ENCODE measurements around the gene HYKK. TPM values are rescaled to one million over a fixed set of nuclear protein-coding genes. Genes with fewer than 3 reads are reported as not detected.

Gene HYKK
- polyA plus RNA-seq, 1 of the 3 experiments (the other 2 are of a cell fraction), result 2.2 TPM

DNA sequence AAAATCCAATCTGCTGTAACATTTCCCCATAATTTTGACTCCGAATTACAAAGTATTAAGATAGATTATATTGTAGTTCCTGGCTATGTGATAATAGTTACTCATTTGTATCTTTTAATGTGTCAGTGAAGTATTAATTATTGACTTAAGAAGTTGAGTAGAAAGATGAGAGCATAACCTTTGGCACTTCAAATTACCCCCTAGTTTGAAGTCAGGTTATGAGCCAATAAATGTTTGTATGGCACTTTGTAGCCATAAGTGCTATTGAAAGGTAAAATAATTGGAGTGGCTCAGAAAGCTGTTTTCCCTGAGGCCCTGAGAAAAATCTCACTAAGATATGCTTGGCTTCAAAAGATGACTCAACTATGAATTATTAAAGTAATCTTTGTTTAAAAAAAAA is 38.3 kb upstream of the HYKK start:
- WGBS (ENCODE audit: low lambda C conversion rate), result 68% methylated on average over 1 of the region's 1 CpG
- Histone ChIP-seq H3K9me2 (no peaks in the 10 kb centered on the region), H3K9me3 (no peaks in the 10 kb centered on the region), H3K27ac (ENCODE audit: low read depth in 2 of 2, low read length in 1 of 2) (no peak overlapping the region), H2AFZ (ENCODE audit: low read depth) (no peak overlapping the region), H3K27me3 (ENCODE audit: insufficient read depth) (no peaks in the 10 kb centered on the region), H4K20me1 (ENCODE audit: insufficient read depth) (0 out of 2 replicates have a peak, but pooled peaks cover 13% of the 10 kb centered on the region), H3K4me1 (ENCODE audit: control insufficient read depth in 1 of 2, insufficient read depth in 2 of 2, low read depth in 1 of 2, low read length in 1 of 2) (peaks cover 0 to 5% of the 10 kb centered on the region in 2 experiments; a peak in 3 of 4 replicates), H3K9ac (no peak overlapping the region), H3K4me2 (no peak overlapping the region), H3K36me3 (replicated peaks in 1 of 2; ENCODE audit: control insufficient read depth in 1 of 2, insufficient read depth in 2 of 2, low read length in 1 of 2) (peaks cover 81 to 83% of the 10 kb centered on the region in 2 experiments), H3K79me2 (ENCODE audit: insufficient read depth) (peaks cover 38% of the 10 kb centered on the region), H3K4me3 (ENCODE audit: low read depth in 2 of 2, low read length in 1 of 2) (no peak overlapping the region), H3F3A (replicated peaks; ENCODE audit: insufficient read depth) (peaks cover 28% of the 10 kb centered on the region)
- DNase-seq, result no peak
- POLR2A ChIA-PET, result no interaction called here
- CTCF ChIA-PET, result no interaction called here
- TF ChIP-seq, protein P1, sequence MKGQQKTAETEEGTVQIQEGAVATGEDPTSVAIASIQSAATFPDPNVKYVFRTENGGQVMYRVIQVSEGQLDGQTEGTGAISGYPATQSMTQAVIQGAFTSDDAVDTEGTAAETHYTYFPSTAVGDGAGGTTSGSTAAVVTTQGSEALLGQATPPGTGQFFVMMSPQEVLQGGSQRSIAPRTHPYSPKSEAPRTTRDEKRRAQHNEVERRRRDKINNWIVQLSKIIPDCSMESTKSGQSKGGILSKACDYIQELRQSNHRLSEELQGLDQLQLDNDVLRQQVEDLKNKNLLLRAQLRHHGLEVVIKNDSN (IDR thresholded peaks at IDR 0.05; ENCODE audit: borderline replicate concordance, low read depth), result no peak
- TF ChIP-seq CHD2 (IDR thresholded peaks at IDR 0.05; ENCODE audit: low read length, partially characterized antibody), result no peak
- no peak for TF ChIP-seq SIN3A (IDR thresholded peaks at IDR 0.05; ENCODE audit: borderline replicate concordance, low read depth, low read length)
- TF ChIP-seq, protein P2, sequence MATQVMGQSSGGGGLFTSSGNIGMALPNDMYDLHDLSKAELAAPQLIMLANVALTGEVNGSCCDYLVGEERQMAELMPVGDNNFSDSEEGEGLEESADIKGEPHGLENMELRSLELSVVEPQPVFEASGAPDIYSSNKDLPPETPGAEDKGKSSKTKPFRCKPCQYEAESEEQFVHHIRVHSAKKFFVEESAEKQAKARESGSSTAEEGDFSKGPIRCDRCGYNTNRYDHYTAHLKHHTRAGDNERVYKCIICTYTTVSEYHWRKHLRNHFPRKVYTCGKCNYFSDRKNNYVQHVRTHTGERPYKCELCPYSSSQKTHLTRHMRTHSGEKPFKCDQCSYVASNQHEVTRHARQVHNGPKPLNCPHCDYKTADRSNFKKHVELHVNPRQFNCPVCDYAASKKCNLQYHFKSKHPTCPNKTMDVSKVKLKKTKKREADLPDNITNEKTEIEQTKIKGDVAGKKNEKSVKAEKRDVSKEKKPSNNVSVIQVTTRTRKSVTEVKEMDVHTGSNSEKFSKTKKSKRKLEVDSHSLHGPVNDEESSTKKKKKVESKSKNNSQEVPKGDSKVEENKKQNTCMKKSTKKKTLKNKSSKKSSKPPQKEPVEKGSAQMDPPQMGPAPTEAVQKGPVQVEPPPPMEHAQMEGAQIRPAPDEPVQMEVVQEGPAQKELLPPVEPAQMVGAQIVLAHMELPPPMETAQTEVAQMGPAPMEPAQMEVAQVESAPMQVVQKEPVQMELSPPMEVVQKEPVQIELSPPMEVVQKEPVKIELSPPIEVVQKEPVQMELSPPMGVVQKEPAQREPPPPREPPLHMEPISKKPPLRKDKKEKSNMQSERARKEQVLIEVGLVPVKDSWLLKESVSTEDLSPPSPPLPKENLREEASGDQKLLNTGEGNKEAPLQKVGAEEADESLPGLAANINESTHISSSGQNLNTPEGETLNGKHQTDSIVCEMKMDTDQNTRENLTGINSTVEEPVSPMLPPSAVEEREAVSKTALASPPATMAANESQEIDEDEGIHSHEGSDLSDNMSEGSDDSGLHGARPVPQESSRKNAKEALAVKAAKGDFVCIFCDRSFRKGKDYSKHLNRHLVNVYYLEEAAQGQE (IDR thresholded peaks at IDR 0.05; ENCODE audit: low read depth, low read length), result no peak
- no peak for TF ChIP-seq NFIC (IDR thresholded peaks at IDR 0.05; ENCODE audit: borderline replicate concordance)
- no peak for TF ChIP-seq ELF1 (IDR thresholded peaks at IDR 0.05)
- TF ChIP-seq, protein P3, sequence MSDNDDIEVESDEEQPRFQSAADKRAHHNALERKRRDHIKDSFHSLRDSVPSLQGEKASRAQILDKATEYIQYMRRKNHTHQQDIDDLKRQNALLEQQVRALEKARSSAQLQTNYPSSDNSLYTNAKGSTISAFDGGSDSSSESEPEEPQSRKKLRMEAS (IDR thresholded peaks at IDR 0.05; ENCODE audit: low read depth), result no peak
- no peak for TF ChIP-seq TAF1 (IDR thresholded peaks at IDR 0.05; ENCODE audit: borderline replicate concordance, low read depth, low read length)
- TF ChIP-seq JUND (IDR thresholded peaks at IDR 0.05), result no peak
- no peak for TF ChIP-seq POLR2AphosphoS5 (IDR thresholded peaks at IDR 0.05; ENCODE audit: low read depth, low read length)
- TF ChIP-seq YY1 (IDR thresholded peaks at IDR 0.05; ENCODE audit: low read depth), result no peak
- TF ChIP-seq TEAD4 (IDR thresholded peaks at IDR 0.05; ENCODE audit: borderline replicate concordance, insufficient read depth), result no peak

DNA sequence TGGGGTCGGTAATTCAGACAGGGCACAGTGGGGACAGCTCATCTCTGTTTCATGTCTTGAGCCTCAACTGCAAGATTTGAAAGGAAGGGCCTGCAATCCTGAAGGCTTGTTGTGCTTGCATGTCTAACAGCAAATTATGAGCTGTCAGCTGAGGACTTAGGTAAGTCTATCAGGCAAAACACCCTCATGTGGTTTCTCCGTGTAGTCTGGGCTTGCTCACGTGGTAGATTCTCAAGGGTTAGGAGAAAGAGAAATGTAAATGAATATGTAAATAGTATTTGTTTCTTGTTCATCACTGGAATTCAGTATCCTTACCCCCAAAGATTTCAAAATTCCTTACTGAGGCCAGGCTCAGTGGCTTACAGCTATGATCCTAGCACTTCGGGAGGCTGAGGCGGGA is 30.1 kb upstream of the HYKK start:
- peaks cover 53 to 72% of the 10 kb centered on the region in 2 experiments for H3K36me3 ChIP-seq (replicated peaks in 1 of 2; ENCODE audit: control insufficient read depth in 1 of 2, insufficient read depth in 2 of 2, low read length in 1 of 2)
- H3K9ac ChIP-seq, result no peak overlapping the region
- no peaks in the 10 kb centered on the region for H4K20me1 ChIP-seq (ENCODE audit: insufficient read depth)
- POLR2A ChIA-PET, result no interaction called here
- H3K4me3 ChIP-seq (ENCODE audit: low read depth in 2 of 2, low read length in 1 of 2), result no peak overlapping the region
- no peaks in the 10 kb centered on the region for H3K4me1 ChIP-seq (ENCODE audit: control insufficient read depth in 1 of 2, insufficient read depth in 2 of 2, low read depth in 1 of 2, low read length in 1 of 2)
- peaks cover 8% of the 10 kb centered on the region for H3F3A ChIP-seq (replicated peaks; ENCODE audit: insufficient read depth)
- H3K27ac ChIP-seq (ENCODE audit: low read depth in 2 of 2, low read length in 1 of 2), result no peak overlapping the region
- 79% methylated on average over 5 of the region's 5 CpGs for WGBS (ENCODE audit: low lambda C conversion rate)
- no peak overlapping the region for H3K4me2 ChIP-seq
- peaks cover 4% of the 10 kb centered on the region; the same call in 1 of the 2 replicates for H3K79me2 ChIP-seq (ENCODE audit: insufficient read depth)
- H3K9me2 ChIP-seq, result no peaks in the 10 kb centered on the region
- H3K9me3 ChIP-seq, result no peaks in the 10 kb centered on the region
- no peak overlapping the region for H2AFZ ChIP-seq (ENCODE audit: low read depth)
- no peak for DNase-seq
- H3K27me3 ChIP-seq (ENCODE audit: insufficient read depth), result no peaks in the 10 kb centered on the region
- CTCF ChIA-PET, result interaction anchor here (0.9 to 3.8 kb wide), 3 partner anchors 17 to 169 kb away, joined by 3 to 19 read pairs (median 6); no protein-coding TSS in a partner anchor
- TF ChIP-seq TCF12 (IDR thresholded peaks at IDR 0.05), result no peak
- TF ChIP-seq EP300 (IDR thresholded peaks at IDR 0.05; ENCODE audit: borderline replicate concordance in 1 of 2, low read depth in 1 of 2, low read length in 1 of 2), result no peak
- TF ChIP-seq FOSL2 (IDR thresholded peaks at IDR 0.05; ENCODE audit: borderline replicate concordance, low read depth), result no peak
- TF ChIP-seq ELF1 (IDR thresholded peaks at IDR 0.05), result no peak
- no peak for TF ChIP-seq NRF1 (IDR thresholded peaks at IDR 0.05; ENCODE audit: low read depth, low read length)
- no peak for TF ChIP-seq MEF2A (IDR thresholded peaks at IDR 0.05; ENCODE audit: borderline replicate concordance, low read depth)
- TF ChIP-seq FOXJ3 (CRISPR knock-in tag; IDR thresholded peaks at IDR 0.05), result no peak
- TF ChIP-seq, protein P1 (IDR thresholded peaks at IDR 0.05; ENCODE audit: borderline replicate concordance, low read depth), result no peak
- TF ChIP-seq, protein P2 (IDR thresholded peaks at IDR 0.05; ENCODE audit: low read depth, low read length), result no peak
- TF ChIP-seq TEAD4 (IDR thresholded peaks at IDR 0.05; ENCODE audit: borderline replicate concordance, insufficient read depth), result no peak
- TF ChIP-seq SIN3A (IDR thresholded peaks at IDR 0.05; ENCODE audit: borderline replicate concordance, low read depth, low read length), result no peak
- TF ChIP-seq CHD2 (IDR thresholded peaks at IDR 0.05; ENCODE audit: low read length, partially characterized antibody), result no peak
- TF ChIP-seq MXI1 (IDR thresholded peaks at IDR 0.05; ENCODE audit: low read depth, low read length), result no peak
